SK-N-MC (cell line): ENCODE results near the gene DUS1L.
"Not testable (repeated sequence)": the region's sequence is repeated elsewhere in the genome, so short reads cannot be mapped to it uniquely, and the experiment has no call there.

Source experiments
- DNase-seq: peaks from one replicate; pipeline ENCODE4 v3.0.0-alpha.2; 2011; ENCODE audit warnings: low read depth, low spot score
- H3K27ac ChIP-seq: fragments of 200-600 bp; sonication (generic); 2 replicates; pipeline ENCODE4 v1.5.1; 2016; ENCODE audit warnings: mixed run types
- H3K36me3 ChIP-seq: fragments of 200-600 bp; sonication (generic); 2 replicates; pipeline ENCODE4 v1.6.1; 2017; ENCODE audit warnings: antibody characterized with exemption, low read length, mixed read lengths; ENCODE audit not compliant: insufficient read depth
- H3K4me3 ChIP-seq: fragments of 200-600 bp; sonication (generic); 2 replicates; pipeline ENCODE4 v1.5.1; 2016
- H3K9ac ChIP-seq: fragments of 200-600 bp; sonication (generic); 2 replicates; pipeline ENCODE4 v1.8.0; 2017; ENCODE audit warnings: mixed run types, mixed read lengths; ENCODE audit not compliant: insufficient read length
- H3K9me3 ChIP-seq: fragments of 200-600 bp; sonication (generic); 2 replicates; pipeline ENCODE4 v1.6.1; 2017; ENCODE audit warnings: low read depth, mild to moderate bottlenecking, antibody characterized with exemption, low read length, moderate library complexity, mixed read lengths
- EZH2 ChIP-seq: fragments of 200-600 bp; sonication (generic); IDR thresholded peaks from one replicate; pipeline ENCODE4 v1.6.1; 2017; ENCODE audit warnings: antibody characterized with exemption
- FOXP2 ChIP-seq: optimal IDR thresholded peaks from 2 replicates; pipeline ENCODE3; 2011; ENCODE audit warnings: mild to moderate bottlenecking, moderate library complexity; ENCODE audit not compliant: insufficient read depth; ENCODE audit errors: extremely low read length, control extremely low read depth
- POLR2AphosphoS5 ChIP-seq: IDR thresholded peaks from 2 replicates; pipeline ENCODE4 v1.6.1; 2012; ENCODE audit warnings: mild to moderate bottlenecking, low read depth, low read length, borderline replicate concordance

The DUS1L gene

DNA sequence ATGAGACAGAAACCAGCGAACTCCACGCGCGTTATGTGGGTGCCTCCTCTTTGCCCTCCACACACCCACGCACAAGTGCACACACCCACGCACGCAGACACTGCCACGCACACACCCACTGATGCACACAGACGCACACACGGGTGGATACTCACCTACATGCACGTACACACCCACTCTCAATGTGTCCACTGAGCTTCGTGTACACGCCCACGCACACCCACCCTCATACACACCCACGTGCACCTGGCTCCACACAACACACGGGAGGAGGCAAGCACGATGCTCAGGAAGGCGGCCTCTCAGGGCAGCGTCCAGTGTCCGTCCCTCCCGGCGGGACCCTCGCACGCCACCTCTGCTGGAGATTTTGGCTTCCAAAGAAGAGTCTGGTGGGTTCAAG, 18.2 kb downstream of the DUS1L start:
- H3K4me3 ChIP-seq: no peak overlapping the region
- no peak for DNase-seq
- no peaks in the 10 kb centered on the region; the same call in 1 of the 2 replicates for H3K36me3 ChIP-seq
- H3K27ac ChIP-seq: no peak overlapping the region
- no peak overlapping the region for H3K9ac ChIP-seq
- H3K9me3 ChIP-seq: no peaks in the 10 kb centered on the region
- TF ChIP-seq EZH2 (no peak), POLR2AphosphoS5 (no peak), FOXP2 (no peak)

DNA sequence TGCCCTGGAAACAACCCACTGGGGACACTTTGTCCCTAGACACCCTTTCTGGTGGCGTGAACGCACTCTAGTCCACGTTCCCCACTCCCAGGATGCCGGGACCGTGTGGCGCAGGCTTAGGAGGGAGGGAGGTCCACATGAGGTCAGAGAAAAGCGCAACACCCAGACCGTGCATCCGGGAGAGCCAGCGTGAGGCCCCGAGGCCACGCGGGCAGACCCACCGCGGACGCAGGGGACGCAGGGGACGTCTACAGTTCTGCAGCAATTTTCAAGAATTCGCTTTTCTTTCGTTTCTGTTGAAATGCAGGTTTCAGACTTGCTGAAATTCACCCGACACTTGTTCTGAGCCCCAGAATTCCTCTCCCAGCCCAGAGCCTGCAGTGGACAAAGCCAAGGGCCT, 18.7 kb downstream of the DUS1L start:
- Histone ChIP-seq H3K27ac (no peak overlapping the region), H3K9ac (no peak overlapping the region), H3K36me3 (no peaks in the 10 kb centered on the region; the same call in 1 of the 2 replicates), H3K4me3 (no peak overlapping the region), H3K9me3 (no peaks in the 10 kb centered on the region)
- no peak for DNase-seq
- no peak for TF ChIP-seq FOXP2
- no peak for TF ChIP-seq POLR2AphosphoS5
- TF ChIP-seq EZH2: no peak

DNA sequence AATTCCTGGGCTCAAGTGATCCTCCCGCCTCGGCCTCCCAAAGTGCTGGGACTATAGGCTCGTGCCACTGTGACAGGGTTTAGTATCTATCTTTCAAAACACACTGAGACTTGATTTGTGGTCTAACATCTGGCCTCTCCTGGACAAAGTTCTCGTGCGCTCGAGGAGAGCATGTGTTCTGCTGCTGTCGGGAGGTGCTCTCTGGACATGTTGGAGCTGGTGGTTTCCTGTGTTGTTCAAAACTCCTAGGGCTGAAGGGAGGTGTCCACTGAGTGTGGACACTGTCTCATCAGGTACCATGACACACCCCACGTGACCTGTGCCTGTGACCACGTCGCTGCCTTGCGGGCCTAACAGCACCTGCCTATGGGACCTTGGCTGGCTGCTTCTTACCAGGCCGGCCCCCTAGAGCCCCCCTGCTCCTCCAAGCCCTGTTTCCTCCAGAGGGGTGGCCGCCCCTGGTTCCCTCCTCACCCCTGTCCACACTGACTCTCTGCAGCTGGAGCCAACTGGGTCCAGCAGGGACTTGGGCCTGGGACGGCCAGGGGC, 19.6 kb downstream of the DUS1L start:
- H3K9me3 ChIP-seq: no peaks in the 10 kb centered on the region
- H3K4me3 ChIP-seq: no peak overlapping the region
- TF ChIP-seq FOXP2 (no peak), EZH2 (no peak), POLR2AphosphoS5 (no peak)
- H3K9ac ChIP-seq: no peak overlapping the region
- 0 out of 2 replicates have a peak overlapping the region, but pooled peaks have one; percentile 36 for H3K27ac ChIP-seq
- DNase-seq: no peak
- H3K36me3 ChIP-seq: no peaks in the 10 kb centered on the region; the same call in 1 of the 2 replicates

DNA sequence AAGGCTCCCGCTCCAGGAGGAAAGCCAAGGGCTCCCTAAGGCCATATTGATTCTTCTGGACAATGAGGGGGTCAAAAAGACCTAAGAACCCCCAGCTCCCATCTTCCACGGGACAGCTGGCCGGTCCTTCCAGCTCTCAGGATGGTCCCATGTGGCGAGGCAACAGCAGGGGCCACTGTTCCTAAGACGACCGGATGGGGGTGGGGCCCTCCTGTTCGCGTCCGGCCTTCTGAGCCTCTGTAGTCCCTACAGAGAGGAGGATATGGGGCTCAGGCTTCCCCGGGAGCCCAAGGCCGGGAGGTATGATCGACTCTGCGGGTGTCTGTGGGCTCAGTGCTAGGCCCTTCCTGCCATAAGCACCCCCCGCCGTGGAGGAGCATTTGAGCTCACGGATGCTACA, 22.1 kb downstream of the DUS1L start:
- no peak for DNase-seq
- Histone ChIP-seq H3K27ac (no peak overlapping the region), H3K36me3 (no peaks in the 10 kb centered on the region; the same call in 1 of the 2 replicates), H3K9ac (no peak overlapping the region), H3K4me3 (no peak overlapping the region), H3K9me3 (no peaks in the 10 kb centered on the region)
- TF ChIP-seq POLR2AphosphoS5 (no peak), EZH2 (no peak), FOXP2 (no peak)

DNA sequence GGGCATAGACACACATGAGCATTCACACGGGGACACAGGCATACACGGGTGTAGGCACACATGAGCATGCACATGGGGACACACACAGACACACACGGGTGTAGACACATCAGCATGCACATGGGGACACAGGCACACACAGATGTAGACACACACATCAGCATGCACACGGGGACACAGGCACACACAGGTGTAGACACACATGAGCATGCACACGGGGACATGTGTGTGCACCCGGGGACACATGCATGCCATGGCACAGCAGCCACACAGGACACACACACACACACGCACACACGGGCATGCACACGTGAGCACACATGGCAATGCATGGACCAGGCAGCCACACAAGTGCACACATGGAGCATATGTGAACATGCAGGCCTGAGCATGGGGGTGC, 23.0 kb downstream of the DUS1L start:
- Histone ChIP-seq H3K9me3 (no peaks in the 10 kb centered on the region), H3K27ac (no peak overlapping the region), H3K9ac (no peak overlapping the region), H3K4me3 (no peak overlapping the region), H3K36me3 (no peaks in the 10 kb centered on the region; the same call in 1 of the 2 replicates)
- DNase-seq: no peak
- TF ChIP-seq FOXP2 (no peak), EZH2 (no peak), POLR2AphosphoS5 (no peak)

DNA sequence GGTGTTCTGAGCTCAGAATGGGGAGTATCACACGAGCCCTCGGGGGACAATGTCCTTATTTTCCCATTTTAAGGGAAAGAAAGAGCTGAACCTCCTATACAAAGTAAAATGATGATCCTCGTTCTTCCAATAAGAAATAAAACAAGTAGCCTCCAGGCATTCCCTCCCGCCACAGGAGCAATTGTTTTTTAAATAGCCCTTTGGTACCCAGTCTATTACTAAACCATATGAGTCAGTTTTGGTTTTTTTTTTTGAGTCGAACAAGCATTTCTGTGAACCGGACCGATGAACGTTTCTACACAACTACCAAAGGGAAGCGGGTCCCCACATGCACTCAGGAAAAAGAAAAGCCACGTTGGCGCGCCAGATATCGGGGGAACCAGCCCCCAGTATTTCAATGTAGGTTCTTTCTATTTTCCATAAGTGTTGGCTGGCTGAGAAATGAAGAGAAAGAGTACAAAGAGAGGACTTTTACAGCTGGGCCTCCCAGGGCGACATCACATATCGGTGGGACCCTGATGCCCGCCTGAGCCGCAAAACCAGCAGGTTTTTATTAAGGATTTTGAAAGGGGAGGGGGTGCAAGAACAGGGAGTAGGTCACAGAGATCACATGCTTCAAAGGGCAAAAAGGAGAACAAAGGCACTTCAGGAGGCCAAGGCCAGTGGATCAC, 24.3 kb downstream of the DUS1L start:
- no peak overlapping the region for H3K9ac ChIP-seq
- no peak overlapping the region; the same call in 1 of the 2 replicates for H3K27ac ChIP-seq
- no peaks in the 10 kb centered on the region for H3K36me3 ChIP-seq
- no peak overlapping the region for H3K4me3 ChIP-seq
- DNase-seq: no peak
- no peak for TF ChIP-seq EZH2
- no peaks in the 10 kb centered on the region for H3K9me3 ChIP-seq

DNA sequence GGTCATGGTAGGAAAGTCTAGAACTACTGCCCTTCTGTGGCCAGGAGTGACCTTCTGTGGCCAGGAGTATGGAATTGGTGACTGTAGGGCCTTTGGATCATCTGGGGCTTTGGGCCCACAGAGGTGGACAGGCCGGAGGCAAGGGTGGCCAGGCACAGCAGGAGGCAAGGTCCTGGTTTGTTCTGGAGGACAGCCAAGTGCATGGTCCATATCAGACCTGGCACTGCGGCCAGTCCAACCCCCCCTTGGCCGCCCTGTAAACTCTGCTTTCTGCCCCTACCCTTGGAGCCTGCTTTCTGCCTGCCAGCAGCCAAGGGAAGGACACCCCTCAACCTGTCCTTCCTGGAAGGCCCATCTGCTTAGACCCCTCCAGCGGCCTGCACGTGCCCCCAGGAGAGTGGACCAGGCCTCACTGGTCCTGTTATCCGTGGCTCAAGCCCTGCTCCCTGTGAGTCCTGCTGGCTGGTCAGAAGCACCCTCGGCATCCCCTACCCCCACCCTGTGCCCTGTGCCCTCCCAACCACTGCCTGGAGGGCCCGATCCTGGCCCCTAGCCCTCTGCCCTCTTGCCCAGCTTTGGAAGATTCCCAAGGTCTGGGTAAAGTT, 25.8 kb downstream of the DUS1L start:
- no peak for TF ChIP-seq POLR2AphosphoS5
- no peak for TF ChIP-seq EZH2
- TF ChIP-seq FOXP2: no peak
- no peaks in the 10 kb centered on the region for H3K36me3 ChIP-seq
- H3K9ac ChIP-seq: no peak overlapping the region
- DNase-seq: no peak
- no peak overlapping the region for H3K4me3 ChIP-seq
- H3K9me3 ChIP-seq: no peaks in the 10 kb centered on the region
- no peak overlapping the region for H3K27ac ChIP-seq

DNA sequence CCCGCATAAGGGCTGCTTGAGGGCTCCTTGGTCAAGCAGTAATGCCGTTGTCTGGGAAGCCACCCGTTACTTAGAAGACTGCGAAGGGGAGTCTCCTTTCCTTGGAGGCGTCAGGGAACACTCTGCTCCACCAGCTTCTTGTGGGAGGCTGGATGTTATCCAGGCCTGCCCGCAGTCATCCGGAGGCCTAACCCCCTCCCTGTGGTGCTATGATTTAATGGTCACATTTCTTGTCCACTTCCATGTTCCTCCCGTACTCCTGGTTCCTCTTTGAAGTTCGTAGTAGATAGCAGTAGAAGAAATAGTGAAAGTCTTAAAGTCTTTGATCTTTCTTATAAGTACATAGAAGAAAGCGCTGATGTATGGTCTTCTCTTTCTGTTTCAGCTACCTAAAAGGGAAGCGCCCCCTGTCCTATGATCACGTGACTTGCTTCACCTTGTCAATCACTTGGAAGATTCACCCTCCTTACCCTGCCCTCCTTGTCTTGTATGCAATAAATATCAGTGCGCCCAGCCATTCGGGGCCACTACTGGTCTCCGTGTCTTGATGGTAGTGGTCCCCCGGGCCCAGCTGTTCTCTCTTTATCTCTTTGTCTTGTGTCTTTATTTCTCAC, 26.7 kb downstream of the DUS1L start:
- DNase-seq, H3K4me3 ChIP-seq, H3K9me3 ChIP-seq, H3K36me3 ChIP-seq, H3K9ac ChIP-seq, H3K27ac ChIP-seq: not testable (repeated sequence)

DNA sequence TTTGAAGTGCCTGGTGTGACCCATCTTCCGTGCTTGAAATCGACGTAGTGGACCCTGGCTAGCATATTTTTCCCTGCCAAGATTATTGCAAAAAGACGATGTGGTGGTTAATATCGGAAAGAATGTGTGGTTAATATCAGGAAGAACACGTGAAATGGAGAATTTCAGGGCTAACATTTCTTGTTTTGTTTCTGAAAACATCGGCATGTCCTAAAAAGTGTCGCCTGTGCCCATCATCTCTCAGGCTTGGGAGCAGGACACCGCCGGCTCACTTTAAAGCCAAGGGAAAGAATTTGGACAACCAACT, 27.8 kb downstream of the DUS1L start:
- 0 out of 2 replicates have a peak overlapping the region, but pooled peaks have one; percentile 39 for H3K27ac ChIP-seq
- H3K36me3 ChIP-seq: no peaks in the 10 kb centered on the region
- H3K9me3 ChIP-seq: no peaks in the 10 kb centered on the region
- H3K9ac ChIP-seq: peak overlapping the region; percentile 57
- DNase-seq: no peak
- H3K4me3 ChIP-seq: peak overlapping the region; percentile 95
- TF ChIP-seq POLR2AphosphoS5: no peak
- TF ChIP-seq FOXP2: no peak
- no peak for TF ChIP-seq EZH2
